HEK293 (cell line): ENCODE data around the gene MRGPRX3.

Source experiments
- CTCF ChIA-PET: fragments of 350-600 bp; formaldehyde crosslinking; extraction: SDS; loops from one replicate; lab custom pipeline; 2021; ENCODE audit warnings: antibody characterized with exemption; lab: Yijun Ruan, JAX
- POLR2A ChIA-PET: fragments of 300-600 bp; formaldehyde crosslinking; extraction: SDS; loops from one replicate; lab custom pipeline; 2020; ENCODE audit warnings: antibody characterized with exemption, inconsistent platforms; lab: Yijun Ruan, JAX
- H3K27ac ChIP-seq: fragments of 200-500 bp; sonication (Bioruptor generic); 2 replicates; pipeline ENCODE4 v1.5.1; 2014; ENCODE audit warnings: low read depth, low read length, control low read depth, inconsistent platforms; ENCODE audit errors: extremely low read depth
- H3K36me3 ChIP-seq, 2 experiments: fragments of 200-500 bp in 1 of 2; sonication (Bioruptor generic) in 1 of 2; 1 replicate in 1 of 2; 2 replicates in 1 of 2; pipeline ENCODE4 v1.5.1; 2014 to 2017; ENCODE audit warnings: inconsistent platforms in 2 of 2, low read length in 2 of 2; ENCODE audit not compliant: control insufficient read depth in 2 of 2, insufficient read depth in 1 of 2
- H3K4me1 ChIP-seq: fragments of 200-500 bp; sonication (Bioruptor generic); 2 replicates; pipeline ENCODE4 v1.5.1; 2014; ENCODE audit warnings: mild to moderate bottlenecking, low read length, inconsistent platforms; ENCODE audit not compliant: control insufficient read depth, insufficient read depth
- H3K4me3 ChIP-seq: 2 replicates; pipeline ENCODE4 v1.5.1; 2011; ENCODE audit warnings: low read depth, mild to moderate bottlenecking, control low read depth, low read length, moderate library complexity
- H3K9me3 ChIP-seq: fragments of 200-500 bp; sonication (Bioruptor generic); 2 replicates; pipeline ENCODE4 v1.5.1; 2014; ENCODE audit warnings: low read depth, low read length, inconsistent platforms; ENCODE audit not compliant: control insufficient read depth, insufficient read depth
- SALL2 ChIP-seq: fragments of 450-650 bp; formaldehyde crosslinking; IDR thresholded peaks from 2 replicates; pipeline ENCODE4 v1.5.0; 2017; ENCODE audit warnings: missing biosample characterization, mild to moderate bottlenecking, missing genetic modification characterization, borderline replicate concordance
- ZBTB1 ChIP-seq: fragments of 450-650 bp; formaldehyde crosslinking; IDR thresholded peaks from 2 replicates; pipeline ENCODE4 v1.5.1; 2016; ENCODE audit warnings: missing biosample characterization, missing genetic modification characterization
- ZBTB26 ChIP-seq: fragments of 450-650 bp; formaldehyde crosslinking; optimal IDR thresholded peaks from 2 replicates; pipeline ENCODE3; 2016; ENCODE audit warnings: missing biosample characterization, mild to moderate bottlenecking, missing genetic modification characterization
- ZFHX2 ChIP-seq: fragments of 450-650 bp; formaldehyde crosslinking; conservative IDR thresholded peaks from 2 replicates; pipeline ENCODE4 v1.5.1; 2016; ENCODE audit warnings: missing biosample characterization, missing genetic modification characterization
- ZNF121 ChIP-seq: fragments of 450-650 bp; formaldehyde crosslinking; IDR thresholded peaks from 2 replicates; pipeline ENCODE4 v1.5.1; 2016; ENCODE audit warnings: missing biosample characterization, missing genetic modification characterization
- ZNF148 ChIP-seq: fragments of 450-650 bp; formaldehyde crosslinking; IDR thresholded peaks from 2 replicates; pipeline ENCODE4 v1.5.0; 2017; ENCODE audit warnings: missing biosample characterization, missing genetic modification characterization, borderline replicate concordance
- ZNF184 ChIP-seq: fragments of 450-650 bp; IDR thresholded peaks from 2 replicates; pipeline ENCODE4 v1.5.1; 2018; ENCODE audit warnings: missing biosample characterization, mild to moderate bottlenecking, missing genetic modification characterization
- ZNF423 ChIP-seq: fragments of 450-650 bp; formaldehyde crosslinking; IDR thresholded peaks from 2 replicates; pipeline ENCODE4 v1.5.1; 2016; ENCODE audit warnings: missing biosample characterization, missing genetic modification characterization
- ZNF560 ChIP-seq: fragments of 450-650 bp; formaldehyde crosslinking; IDR thresholded peaks from 2 replicates; pipeline ENCODE4 v1.5.1; 2017; ENCODE audit warnings: missing biosample characterization, missing genetic modification characterization, borderline replicate concordance
- ZNF624 ChIP-seq: fragments of 450-650 bp; formaldehyde crosslinking; IDR thresholded peaks from 2 replicates; pipeline ENCODE4 v1.5.1; 2017; ENCODE audit warnings: missing biosample characterization, missing genetic modification characterization
- ZNF639 ChIP-seq: fragments of 450-650 bp; formaldehyde crosslinking; IDR thresholded peaks from 2 replicates; pipeline ENCODE4 v1.5.1; 2016; ENCODE audit warnings: missing biosample characterization, missing genetic modification characterization
- ZNF837 ChIP-seq: fragments of 450-650 bp; formaldehyde crosslinking; IDR thresholded peaks from 2 replicates; pipeline ENCODE4 v1.5.1; 2016; ENCODE audit warnings: missing biosample characterization, missing genetic modification characterization
- ZSCAN5A ChIP-seq: fragments of 450-650 bp; formaldehyde crosslinking; IDR thresholded peaks from 2 replicates; pipeline ENCODE4 v1.5.1; 2016; ENCODE audit warnings: missing biosample characterization, missing genetic modification characterization
- TF ChIP-seq, protein P1 (sequence below): fragments of 450-650 bp; formaldehyde crosslinking; IDR thresholded peaks from 2 replicates; pipeline ENCODE4 v1.5.1; 2016; ENCODE audit warnings: missing biosample characterization, missing genetic modification characterization, borderline replicate concordance

MRGPRX3 gene

DNA sequence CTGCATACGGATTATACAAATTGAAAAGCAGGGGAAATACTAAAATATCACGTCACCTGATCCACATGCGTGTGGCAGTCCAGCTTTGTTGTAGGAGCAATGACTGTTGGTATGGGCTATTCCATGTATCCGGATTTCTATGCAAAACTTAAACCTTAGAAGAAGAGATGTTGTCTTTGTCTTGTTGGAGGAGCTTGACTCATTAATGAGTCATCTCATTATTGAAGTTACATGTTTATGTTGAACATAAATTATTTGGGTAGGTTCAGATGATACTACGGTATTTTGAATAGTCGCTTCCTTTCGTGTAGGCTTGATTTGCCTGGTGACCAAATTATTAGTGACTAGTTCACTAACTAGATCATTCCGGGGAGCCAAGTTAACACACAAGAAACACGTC, 25.7 kb upstream of the MRGPRX3 start (continued):
- no peak for TF ChIP-seq ZNF639 (tag by site-specific recombination)
- TF ChIP-seq SALL2 (tag by site-specific recombination), result no peak

DNA sequence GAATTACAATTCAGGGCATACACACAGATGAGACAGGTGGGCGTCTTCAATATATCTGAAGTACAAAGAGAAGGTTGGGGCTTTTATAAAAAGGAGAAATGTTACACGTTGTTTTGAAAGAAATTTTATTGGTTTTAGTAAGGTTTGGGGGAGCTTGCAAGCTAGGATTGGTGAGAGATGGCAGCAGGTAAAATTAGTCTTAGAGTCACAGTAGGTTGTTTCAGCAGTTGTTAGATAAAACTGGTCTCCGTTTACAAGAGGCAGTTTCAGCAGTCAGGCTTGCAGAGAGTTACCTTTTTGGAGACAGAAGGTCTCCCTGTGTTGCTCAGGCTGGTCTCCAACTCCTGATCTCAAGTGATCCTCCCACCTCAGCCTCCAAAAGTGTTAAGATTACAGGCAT, 24.1 kb upstream of the MRGPRX3 start:
- ChIA-PET CTCF (interaction anchor here (0.7 to 1.3 kb wide), 2 partner anchors 117 to 918 kb away, joined by 3 to 4 read pairs; no protein-coding TSS in a partner anchor), POLR2A (no interaction called here)
- no peak overlapping the region for H3K27ac ChIP-seq
- no peak for TF ChIP-seq ZBTB26 (tag by site-specific recombination)
- no peak for TF ChIP-seq ZNF121 (tag by site-specific recombination)
- no peak for TF ChIP-seq ZNF184
- no peak for TF ChIP-seq ZNF423 (tag by site-specific recombination)
- TF ChIP-seq ZNF639 (tag by site-specific recombination), result no peak
- TF ChIP-seq, protein P1, sequence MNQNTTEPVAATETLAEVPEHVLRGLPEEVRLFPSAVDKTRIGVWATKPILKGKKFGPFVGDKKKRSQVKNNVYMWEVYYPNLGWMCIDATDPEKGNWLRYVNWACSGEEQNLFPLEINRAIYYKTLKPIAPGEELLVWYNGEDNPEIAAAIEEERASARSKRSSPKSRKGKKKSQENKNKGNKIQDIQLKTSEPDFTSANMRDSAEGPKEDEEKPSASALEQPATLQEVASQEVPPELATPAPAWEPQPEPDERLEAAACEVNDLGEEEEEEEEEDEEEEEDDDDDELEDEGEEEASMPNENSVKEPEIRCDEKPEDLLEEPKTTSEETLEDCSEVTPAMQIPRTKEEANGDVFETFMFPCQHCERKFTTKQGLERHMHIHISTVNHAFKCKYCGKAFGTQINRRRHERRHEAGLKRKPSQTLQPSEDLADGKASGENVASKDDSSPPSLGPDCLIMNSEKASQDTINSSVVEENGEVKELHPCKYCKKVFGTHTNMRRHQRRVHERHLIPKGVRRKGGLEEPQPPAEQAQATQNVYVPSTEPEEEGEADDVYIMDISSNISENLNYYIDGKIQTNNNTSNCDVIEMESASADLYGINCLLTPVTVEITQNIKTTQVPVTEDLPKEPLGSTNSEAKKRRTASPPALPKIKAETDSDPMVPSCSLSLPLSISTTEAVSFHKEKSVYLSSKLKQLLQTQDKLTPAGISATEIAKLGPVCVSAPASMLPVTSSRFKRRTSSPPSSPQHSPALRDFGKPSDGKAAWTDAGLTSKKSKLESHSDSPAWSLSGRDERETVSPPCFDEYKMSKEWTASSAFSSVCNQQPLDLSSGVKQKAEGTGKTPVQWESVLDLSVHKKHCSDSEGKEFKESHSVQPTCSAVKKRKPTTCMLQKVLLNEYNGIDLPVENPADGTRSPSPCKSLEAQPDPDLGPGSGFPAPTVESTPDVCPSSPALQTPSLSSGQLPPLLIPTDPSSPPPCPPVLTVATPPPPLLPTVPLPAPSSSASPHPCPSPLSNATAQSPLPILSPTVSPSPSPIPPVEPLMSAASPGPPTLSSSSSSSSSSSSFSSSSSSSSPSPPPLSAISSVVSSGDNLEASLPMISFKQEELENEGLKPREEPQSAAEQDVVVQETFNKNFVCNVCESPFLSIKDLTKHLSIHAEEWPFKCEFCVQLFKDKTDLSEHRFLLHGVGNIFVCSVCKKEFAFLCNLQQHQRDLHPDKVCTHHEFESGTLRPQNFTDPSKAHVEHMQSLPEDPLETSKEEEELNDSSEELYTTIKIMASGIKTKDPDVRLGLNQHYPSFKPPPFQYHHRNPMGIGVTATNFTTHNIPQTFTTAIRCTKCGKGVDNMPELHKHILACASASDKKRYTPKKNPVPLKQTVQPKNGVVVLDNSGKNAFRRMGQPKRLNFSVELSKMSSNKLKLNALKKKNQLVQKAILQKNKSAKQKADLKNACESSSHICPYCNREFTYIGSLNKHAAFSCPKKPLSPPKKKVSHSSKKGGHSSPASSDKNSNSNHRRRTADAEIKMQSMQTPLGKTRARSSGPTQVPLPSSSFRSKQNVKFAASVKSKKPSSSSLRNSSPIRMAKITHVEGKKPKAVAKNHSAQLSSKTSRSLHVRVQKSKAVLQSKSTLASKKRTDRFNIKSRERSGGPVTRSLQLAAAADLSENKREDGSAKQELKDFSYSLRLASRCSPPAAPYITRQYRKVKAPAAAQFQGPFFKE (tag by site-specific recombination), result no peak
- no peak for TF ChIP-seq ZNF560
- TF ChIP-seq ZNF148 (tag by site-specific recombination), result no peak
- no peak for TF ChIP-seq ZNF624 (tag by site-specific recombination)
- no peak for TF ChIP-seq ZNF837 (tag by site-specific recombination)
- TF ChIP-seq ZFHX2 (tag by site-specific recombination), result no peak
- TF ChIP-seq ZSCAN5A (tag by site-specific recombination), result no peak
- no peak for TF ChIP-seq ZBTB1
- no peaks in the 10 kb centered on the region for H3K4me1 ChIP-seq
- H3K4me3 ChIP-seq, result no peak overlapping the region
- peaks cover 0 to 8% of the 10 kb centered on the region in 2 experiments; a peak in 2 of 3 replicates for H3K36me3 ChIP-seq
- no peaks in the 10 kb centered on the region for H3K9me3 ChIP-seq
